Measurements from ENCODE around the gene OR6B2.

OR6B2 gene

DNA sequence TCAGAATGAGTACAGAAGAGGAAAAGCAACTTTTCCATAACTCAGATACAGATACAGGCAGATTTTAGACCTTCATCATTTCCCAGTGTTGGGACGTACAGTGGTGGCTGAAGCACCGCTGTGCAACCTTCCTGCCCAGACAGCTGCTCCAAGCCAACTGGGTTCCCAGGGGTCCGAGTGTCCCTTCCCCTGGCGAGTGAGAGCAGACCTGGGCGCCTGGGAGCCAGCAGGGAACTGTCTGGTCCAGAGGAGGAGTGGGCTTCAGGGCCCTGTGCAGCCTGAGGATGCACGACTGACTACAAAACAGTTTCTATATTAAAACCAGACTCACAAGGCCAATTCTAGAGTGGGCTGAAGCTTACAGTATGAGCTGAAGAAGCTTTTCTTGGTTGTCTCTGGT, 11.1 kb upstream of the OR6B2 start:
- DNase-seq (ENCODE audit: low read depth) = no peak

- DNase-seq (ENCODE audit: low read depth) = no peak
Observed at GRCh38 chr2:240037358-240037757, 7.1 kb upstream of the OR6B2 start.

- DNase-seq (ENCODE audit: low read depth) = no peak
Observed at GRCh38 chr2:240033330-240033678, 3.1 kb upstream of the OR6B2 start.

DNA sequence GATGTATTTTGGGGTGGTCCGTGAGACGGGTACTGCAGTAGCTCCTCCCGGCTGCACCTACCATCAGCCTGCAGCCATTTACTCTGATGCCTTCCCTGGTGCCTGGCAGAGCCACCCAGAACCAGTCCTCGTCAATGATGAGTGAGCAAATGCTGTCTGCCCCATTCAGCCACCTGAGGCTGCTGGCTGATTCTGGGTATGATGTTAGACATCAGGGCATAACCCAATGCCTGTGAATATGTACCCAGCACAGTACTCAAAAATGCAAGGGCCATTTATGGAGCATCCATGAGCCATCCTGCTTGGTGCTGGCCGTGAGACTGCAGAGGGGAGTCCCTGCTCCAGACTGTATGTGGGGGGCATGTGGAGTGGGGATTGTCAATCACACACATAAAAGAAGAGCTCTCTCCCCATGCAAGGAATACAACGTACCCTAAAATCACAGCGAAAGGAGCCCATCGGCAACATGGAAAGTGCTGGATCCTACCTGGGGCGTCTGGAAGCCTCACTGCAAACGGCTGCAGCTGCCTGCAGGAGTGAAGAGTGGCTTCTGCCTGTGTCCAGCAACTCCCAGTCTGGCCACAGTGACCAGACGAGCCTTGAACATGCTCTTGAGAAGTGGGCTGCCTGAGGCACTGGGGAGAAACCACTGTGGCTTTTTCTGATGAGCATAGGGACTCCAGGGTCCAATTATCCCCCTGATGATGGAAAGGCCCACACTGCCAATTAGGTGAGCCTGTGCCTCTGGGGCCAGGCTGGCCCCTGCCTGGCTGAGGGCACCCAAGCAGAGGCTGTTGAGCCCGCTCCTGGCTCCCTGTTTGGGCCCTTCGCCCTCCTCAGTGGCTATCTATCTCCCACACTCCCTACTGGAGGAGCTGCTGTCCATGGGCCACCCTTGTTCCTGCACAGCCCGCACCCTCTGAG, 2.4 kb upstream of the OR6B2 start:
- DNase-seq (ENCODE audit: low read depth) = no peak

DNA sequence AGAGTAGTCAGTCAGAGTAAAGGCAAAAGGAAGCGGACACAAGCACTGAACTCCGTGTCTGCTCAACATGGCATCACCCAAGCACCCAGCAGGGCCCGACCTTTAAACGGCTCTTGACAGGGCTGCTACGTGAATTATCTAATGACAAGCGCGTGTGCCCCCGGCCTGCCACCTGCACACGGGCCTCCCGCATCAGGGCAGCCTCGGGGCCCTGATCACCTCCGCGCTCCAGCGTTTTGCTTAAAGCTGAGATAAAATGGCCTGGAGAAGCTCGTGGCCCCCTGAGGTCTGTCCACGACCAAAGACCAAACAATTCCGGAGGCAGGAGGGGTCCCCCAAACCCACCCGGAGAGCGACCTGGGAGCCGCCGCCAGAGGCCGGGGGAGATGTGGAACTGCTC, 5.5 kb downstream of the OR6B2 start:
- DNase-seq (ENCODE audit: low read depth) = no peak

DNA sequence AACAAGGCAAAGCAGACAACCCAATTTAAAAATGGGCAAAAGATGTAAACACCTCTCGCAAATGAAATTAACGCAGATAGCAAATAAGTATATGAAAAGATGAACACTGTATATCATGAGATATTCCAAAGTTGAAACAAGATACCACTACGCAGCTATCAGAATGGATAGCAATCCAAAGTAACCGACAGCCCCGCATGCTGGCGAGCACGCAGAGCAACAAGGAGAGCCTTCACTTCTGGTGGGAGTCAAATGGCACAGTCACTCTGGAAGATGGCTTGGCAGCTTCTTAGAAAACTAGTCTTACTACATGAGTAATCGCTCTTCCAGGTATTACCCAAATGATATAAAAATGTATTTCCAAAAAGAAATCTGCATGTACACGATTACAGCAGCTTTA, 6.4 kb downstream of the OR6B2 start:
- no peak for DNase-seq (ENCODE audit: low read depth)

DNA sequence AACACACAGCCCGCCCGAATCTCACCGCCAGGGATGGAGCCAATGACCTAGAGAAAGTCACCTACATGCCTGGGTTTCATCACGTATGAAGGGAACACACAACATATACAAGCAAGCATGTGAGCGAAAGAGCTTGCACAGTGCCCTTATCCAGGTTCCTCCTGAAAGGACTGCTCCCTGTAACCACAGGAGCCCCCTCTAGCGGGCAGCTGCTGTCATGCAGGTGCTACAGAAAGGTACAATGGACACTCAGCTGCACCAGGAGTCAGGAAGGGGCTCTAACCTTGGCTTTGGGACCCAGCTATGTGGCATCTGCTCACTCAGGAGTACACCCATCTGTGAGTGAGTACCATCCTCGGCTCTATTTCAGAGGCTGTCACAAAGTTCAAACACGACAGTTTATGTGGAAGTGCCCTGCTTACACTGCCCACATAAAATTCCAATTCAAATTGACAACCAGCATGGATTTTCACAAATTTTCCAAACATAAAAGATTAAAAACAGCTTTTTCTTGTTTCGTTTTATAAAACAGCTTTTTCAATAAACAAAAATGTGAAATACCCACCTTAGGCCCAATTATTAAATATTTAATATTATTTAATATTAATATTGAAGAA, 8.6 kb downstream of the OR6B2 start:
- peak; percentile 50 for DNase-seq (ENCODE audit: low read depth)

- no peak for DNase-seq (ENCODE audit: low read depth)
Observed at GRCh38 chr2:240018071-240018750, 12.0 kb downstream of the OR6B2 start.

- no peak for DNase-seq (ENCODE audit: low read depth)
Observed at GRCh38 chr2:240014327-240014726, 15.9 kb downstream of the OR6B2 start.

DNA sequence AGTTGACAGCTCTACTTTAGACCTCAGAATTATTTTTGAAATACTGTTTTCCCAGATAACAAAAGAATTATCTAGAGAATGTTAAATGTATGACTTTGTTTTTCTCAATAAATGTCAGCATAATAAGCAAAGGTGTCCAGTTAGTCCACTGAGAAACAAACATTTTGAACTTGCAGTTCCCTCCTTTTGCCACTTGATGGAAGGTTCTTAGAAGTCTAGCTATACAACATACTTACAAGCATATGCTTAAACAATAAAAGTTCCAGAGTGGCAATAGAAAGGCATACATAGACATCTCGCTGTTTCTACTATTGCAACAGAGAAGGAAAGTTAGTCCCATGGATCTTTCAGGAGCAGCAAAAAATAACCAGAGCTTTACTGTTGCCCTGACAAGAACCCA, 16.9 kb downstream of the OR6B2 start:
- DNase-seq (ENCODE audit: low read depth) = no peak

GRCh38 chr2:240002983-240003382, 27.2 kb downstream of the OR6B2 start:
- DNase-seq (ENCODE audit: low read depth) = no peak

- DNase-seq (ENCODE audit: low read depth) = no peak
Observed at GRCh38 chr2:240000671-240001070, 29.6 kb downstream of the OR6B2 start.

- no peak for DNase-seq (ENCODE audit: low read depth)
Observed at GRCh38 chr2:239997686-239998409, 32.4 kb downstream of the OR6B2 start.

- no peak for DNase-seq (ENCODE audit: low read depth)
Observed at GRCh38 chr2:239994086-239994485, 36.1 kb downstream of the OR6B2 start.

DNA sequence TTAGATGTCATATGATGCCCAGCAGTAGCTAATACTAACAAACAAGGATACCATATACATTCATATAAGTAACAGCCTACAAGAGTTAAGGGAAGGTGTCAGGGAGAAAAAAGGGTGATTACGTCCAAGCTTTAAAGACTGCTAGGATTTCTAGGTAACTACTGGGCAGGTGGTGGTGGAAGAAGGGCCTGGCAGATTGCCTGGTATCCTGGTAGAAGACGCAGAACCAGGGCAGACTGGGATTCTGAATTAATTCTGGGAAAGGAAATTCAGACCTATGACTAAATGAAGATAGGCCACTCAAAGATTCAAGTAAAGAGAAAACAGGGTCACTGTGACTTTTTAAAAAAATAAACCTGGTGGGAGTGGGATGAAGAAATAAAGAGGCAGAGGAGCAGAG, 36.9 kb downstream of the OR6B2 start:
- DNase-seq (ENCODE audit: low read depth) = no peak

- DNase-seq (ENCODE audit: low read depth) = no peak
Observed at GRCh38 chr2:239991689-239992314, 38.4 kb downstream of the OR6B2 start.

DNA sequence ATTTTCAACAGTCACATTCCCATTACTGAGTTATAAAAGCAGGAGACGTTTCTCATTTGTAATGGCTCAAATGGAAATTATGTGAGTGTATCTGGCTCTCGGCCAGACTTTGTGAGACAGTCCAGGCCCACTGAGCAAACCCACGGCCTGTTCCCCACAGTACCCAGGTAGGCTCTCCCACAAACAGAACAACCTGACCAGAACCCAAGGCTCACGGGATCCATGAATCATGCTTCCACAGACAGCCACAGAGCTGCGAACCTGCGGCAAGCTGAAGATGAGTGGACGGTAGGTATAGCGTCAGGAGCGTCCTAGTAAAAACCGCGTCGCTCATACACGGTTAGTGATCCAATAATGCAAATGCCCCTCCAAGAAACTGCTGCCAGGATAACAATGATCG, 39.3 kb downstream of the OR6B2 start:
- DNase-seq (ENCODE audit: low read depth) = no peak

DNA sequence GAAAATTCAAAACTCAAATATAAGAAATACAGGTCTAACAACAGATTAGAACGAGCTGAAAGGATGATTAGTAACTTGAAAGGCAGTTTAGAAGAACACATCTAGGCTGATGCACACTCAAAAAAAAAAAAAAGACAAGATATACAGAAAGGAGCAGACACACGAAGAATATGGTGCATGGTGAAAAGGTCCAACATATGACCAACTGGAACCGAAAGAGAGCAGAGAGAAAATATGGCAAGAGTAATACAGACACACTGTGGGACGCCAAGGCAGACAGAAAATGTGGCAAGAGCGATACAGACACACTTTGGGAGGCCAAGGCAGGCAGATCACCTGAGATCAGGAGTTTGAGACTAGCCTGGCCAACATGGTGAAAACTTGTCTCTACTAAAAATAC, 44.9 kb downstream of the OR6B2 start:
- no peak for DNase-seq (ENCODE audit: low read depth)

DNA sequence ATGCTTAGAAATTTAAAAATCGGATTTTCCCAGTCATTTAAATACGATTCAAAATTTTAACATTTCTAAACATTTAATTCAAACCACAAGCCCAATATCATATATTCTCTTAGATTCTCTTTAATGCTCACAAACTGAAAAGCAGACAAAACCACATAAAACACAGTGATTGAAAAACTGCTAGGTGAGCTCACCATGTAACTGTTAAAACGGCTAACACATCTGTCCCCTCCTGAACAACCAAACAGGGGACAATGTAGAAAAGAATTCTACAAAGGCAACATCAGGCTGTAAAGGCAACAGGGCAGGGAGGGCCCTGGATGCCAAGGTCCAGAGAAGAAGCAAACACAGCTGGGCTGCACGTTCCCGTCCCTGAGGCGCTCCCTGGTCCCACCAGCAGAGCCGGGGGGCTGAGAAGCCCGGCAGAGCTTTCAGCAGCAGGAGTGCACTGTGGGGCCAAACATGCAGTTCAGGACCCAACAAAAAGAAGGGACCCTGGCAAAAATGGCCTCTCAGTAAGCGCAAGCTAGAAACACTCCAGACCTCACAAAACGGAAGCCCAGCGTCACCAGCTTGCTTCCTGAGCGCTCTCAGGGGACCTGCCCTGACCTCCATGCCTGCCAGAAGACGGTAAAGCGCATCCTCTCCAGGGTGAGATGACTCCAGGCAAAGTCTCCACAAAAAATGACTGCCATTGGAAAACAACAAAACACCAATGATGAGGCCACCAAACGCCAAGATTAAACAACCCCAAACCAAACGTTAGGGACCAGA, 45.6 kb downstream of the OR6B2 start:
- DNase-seq (ENCODE audit: low read depth) = no peak

GRCh38 chr2:239983004-239983778, 47.0 kb downstream of the OR6B2 start:
- DNase-seq (ENCODE audit: low read depth) = no peak
